Activated naive CD8-positive, alpha-beta T cell treated with anti-CD3 and anti-CD28 coated beads for 36 hours (primary cell): ENCODE data around the gene IRX2. TPM values are rescaled to one million over a fixed set of nuclear protein-coding genes. Genes with fewer than 3 reads are reported as not detected.

Experiments
- DNase-seq: peaks from one replicate; pipeline ENCODE4 v3.0.0; 2021
- H3K27ac Mint-ChIP-seq: one replicate; pipeline ENCODE4 v1.8.0; 2022; ENCODE audit warnings: mild to moderate bottlenecking, moderate library complexity, mixed read lengths
- H3K27me3 Mint-ChIP-seq: one replicate; pipeline ENCODE4 v1.8.0; 2022; ENCODE audit warnings: mild to moderate bottlenecking, mixed read lengths
- H3K36me3 Mint-ChIP-seq: one replicate; pipeline ENCODE4 v1.8.0; 2021; ENCODE audit warnings: mild to moderate bottlenecking, mixed read lengths
- H3K4me1 Mint-ChIP-seq: one replicate; pipeline ENCODE4 v1.8.0; 2021; ENCODE audit warnings: mixed read lengths
- H3K4me3 Mint-ChIP-seq: one replicate; pipeline ENCODE4 v1.8.0; 2022; ENCODE audit warnings: mild to moderate bottlenecking, moderate library complexity, mixed read lengths
- H3K9me3 Mint-ChIP-seq: one replicate; pipeline ENCODE4 v1.8.0; 2022; ENCODE audit warnings: mixed read lengths
- total RNA-seq, 2 experiments: library from RNA; stranded (reverse); gene quantifications; one replicate each; pipeline ENCODE4 v1.2.3, GENCODE V29; 2021

Gene IRX2
- total RNA-seq, 2 experiments from 2014 or later: not detected

GRCh38 chr5:2738700-2739359, 12.6 kb downstream of the IRX2 start:
- Mint-ChIP-seq H3K27me3 (peaks cover 58% of the 10 kb centered on the region), H3K9me3 (no peaks in the 10 kb centered on the region), H3K27ac (no peak overlapping the region), H3K4me1 (no peaks in the 10 kb centered on the region), H3K4me3 (no peak overlapping the region), H3K36me3 (peaks cover 2% of the 10 kb centered on the region)
- no peak for DNase-seq

- no peaks in the 10 kb centered on the region for H3K4me1 Mint-ChIP-seq
- H3K27me3 Mint-ChIP-seq: peaks cover 57% of the 10 kb centered on the region
- H3K27ac Mint-ChIP-seq: no peak overlapping the region
- no peaks in the 10 kb centered on the region for H3K9me3 Mint-ChIP-seq
- no peaks in the 10 kb centered on the region for H3K36me3 Mint-ChIP-seq
- DNase-seq: no peak
- H3K4me3 Mint-ChIP-seq: no peak overlapping the region
Measured at GRCh38 chr5:2738156-2738699, 13.2 kb downstream of the IRX2 start.

- H3K4me3 Mint-ChIP-seq: no peak overlapping the region
Measured at GRCh38 chr5:2737273-2738155, 14.0 kb downstream of the IRX2 start.

GRCh38 chr5:2736872-2737271, 14.6 kb downstream of the IRX2 start:
- Mint-ChIP-seq H3K4me1 (no peaks in the 10 kb centered on the region), H3K27ac (no peak overlapping the region), H3K27me3 (peaks cover 48% of the 10 kb centered on the region), H3K36me3 (no peaks in the 10 kb centered on the region), H3K4me3 (no peak overlapping the region), H3K9me3 (no peaks in the 10 kb centered on the region)
- DNase-seq: no peak

More at GRCh38 chr5:2737273-2738155, 14.0 kb downstream of the IRX2 start:
- H3K9me3 Mint-ChIP-seq: no peaks in the 10 kb centered on the region
- H3K36me3 Mint-ChIP-seq: no peaks in the 10 kb centered on the region
- H3K4me1 Mint-ChIP-seq: no peaks in the 10 kb centered on the region
- H3K27me3 Mint-ChIP-seq: peaks cover 53% of the 10 kb centered on the region
- no peak overlapping the region for H3K27ac Mint-ChIP-seq
- no peak for DNase-seq

- Mint-ChIP-seq H3K27ac (no peak overlapping the region), H3K4me1 (no peaks in the 10 kb centered on the region), H3K9me3 (no peaks in the 10 kb centered on the region), H3K36me3 (no peaks in the 10 kb centered on the region), H3K4me3 (no peak overlapping the region), H3K27me3 (peaks cover 39% of the 10 kb centered on the region)
- no peak for DNase-seq
Measured at GRCh38 chr5:2735996-2736395, 15.5 kb downstream of the IRX2 start.

- Mint-ChIP-seq H3K4me3 (no peak overlapping the region), H3K27ac (no peak overlapping the region), H3K36me3 (no peaks in the 10 kb centered on the region), H3K9me3 (no peaks in the 10 kb centered on the region), H3K27me3 (peaks cover 29% of the 10 kb centered on the region), H3K4me1 (no peaks in the 10 kb centered on the region)
- DNase-seq: no peak
Measured at GRCh38 chr5:2732850-2733249, 18.6 kb downstream of the IRX2 start.

GRCh38 chr5:2732004-2732403, 19.5 kb downstream of the IRX2 start:
- no peaks in the 10 kb centered on the region for H3K4me1 Mint-ChIP-seq
- H3K27ac Mint-ChIP-seq: no peak overlapping the region
- H3K27me3 Mint-ChIP-seq: peaks cover 21% of the 10 kb centered on the region
- no peak overlapping the region for H3K4me3 Mint-ChIP-seq
- DNase-seq: no peak
- no peaks in the 10 kb centered on the region for H3K36me3 Mint-ChIP-seq
- H3K9me3 Mint-ChIP-seq: no peaks in the 10 kb centered on the region

GRCh38 chr5:2729189-2729588, 22.3 kb downstream of the IRX2 start:
- Mint-ChIP-seq H3K4me1 (no peaks in the 10 kb centered on the region), H3K27me3 (peaks cover 10% of the 10 kb centered on the region), H3K9me3 (no peaks in the 10 kb centered on the region), H3K36me3 (no peaks in the 10 kb centered on the region), H3K27ac (no peak overlapping the region), H3K4me3 (no peak overlapping the region)
- DNase-seq: no peak

GRCh38 chr5:2727550-2727949, 23.9 kb downstream of the IRX2 start:
- Mint-ChIP-seq H3K9me3 (no peaks in the 10 kb centered on the region), H3K27ac (no peak overlapping the region), H3K4me3 (no peak overlapping the region), H3K36me3 (no peaks in the 10 kb centered on the region), H3K4me1 (no peaks in the 10 kb centered on the region), H3K27me3 (peaks cover 5% of the 10 kb centered on the region)
- DNase-seq: no peak

- Mint-ChIP-seq H3K4me1 (no peaks in the 10 kb centered on the region), H3K27me3 (peaks cover 5% of the 10 kb centered on the region), H3K27ac (no peak overlapping the region), H3K9me3 (no peaks in the 10 kb centered on the region), H3K4me3 (no peak overlapping the region), H3K36me3 (no peaks in the 10 kb centered on the region)
- no peak for DNase-seq
Measured at GRCh38 chr5:2725980-2726765, 25.3 kb downstream of the IRX2 start.

- DNase-seq: no peak
- Mint-ChIP-seq H3K27me3 (peaks cover 5% of the 10 kb centered on the region), H3K27ac (no peak overlapping the region), H3K36me3 (no peaks in the 10 kb centered on the region), H3K4me1 (no peaks in the 10 kb centered on the region), H3K4me3 (no peak overlapping the region), H3K9me3 (no peaks in the 10 kb centered on the region)
Measured at GRCh38 chr5:2724831-2725230, 26.6 kb downstream of the IRX2 start.

- peaks cover 1% of the 10 kb centered on the region for H3K27me3 Mint-ChIP-seq
- no peaks in the 10 kb centered on the region for H3K4me1 Mint-ChIP-seq
- no peak overlapping the region for H3K27ac Mint-ChIP-seq
- H3K9me3 Mint-ChIP-seq: no peaks in the 10 kb centered on the region
- H3K4me3 Mint-ChIP-seq: no peak overlapping the region
- no peak for DNase-seq
- H3K36me3 Mint-ChIP-seq: no peaks in the 10 kb centered on the region
Measured at GRCh38 chr5:2724031-2724581, 27.4 kb downstream of the IRX2 start.

- no peak overlapping the region for H3K4me3 Mint-ChIP-seq
- H3K36me3 Mint-ChIP-seq: no peaks in the 10 kb centered on the region
- no peak overlapping the region for H3K27ac Mint-ChIP-seq
- no peaks in the 10 kb centered on the region for H3K27me3 Mint-ChIP-seq
- DNase-seq: no peak
- no peaks in the 10 kb centered on the region for H3K9me3 Mint-ChIP-seq
- H3K4me1 Mint-ChIP-seq: no peaks in the 10 kb centered on the region
Measured at GRCh38 chr5:2722901-2723300, 28.6 kb downstream of the IRX2 start.

- Mint-ChIP-seq H3K27me3 (peaks cover 5% of the 10 kb centered on the region), H3K9me3 (no peaks in the 10 kb centered on the region), H3K4me3 (no peak overlapping the region), H3K27ac (no peak overlapping the region), H3K4me1 (no peaks in the 10 kb centered on the region), H3K36me3 (no peaks in the 10 kb centered on the region)
- DNase-seq: no peak
Measured at GRCh38 chr5:2721385-2722138, 29.9 kb downstream of the IRX2 start.
